Measurements from ENCODE around the gene HCN4. TPM values are rescaled to one million over a fixed set of nuclear protein-coding genes. Genes with fewer than 3 reads are reported as not detected.

HCN4 gene
- total RNA-seq, 2 donors from 2014 or later, result not detected

- TF ChIP-seq CTCF (IDR thresholded peaks at IDR 0.05), result no peak
- H3K27ac ChIP-seq, result no peak overlapping the region
- no peaks in the 10 kb centered on the region for H3K9me3 ChIP-seq
- no peak overlapping the region for H3K4me3 ChIP-seq
- no peaks in the 10 kb centered on the region for H3K4me1 ChIP-seq (ENCODE audit: control insufficient read depth in 1 of 2, low read depth in 2 of 2)
- no peaks in the 10 kb centered on the region for H3K27me3 ChIP-seq (replicated peaks; ENCODE audit: insufficient read depth)
- H3K36me3 ChIP-seq, result no peaks in the 10 kb centered on the region
- ATAC-seq (ENCODE audit: insufficient number of reproducible peaks, low FRiP score, low read depth) (no peak), DNase-seq (ENCODE audit: low spot score) (no peak)
Observed at GRCh38 chr15:73340502-73341192, 28.1 kb downstream of the HCN4 start.

DNA sequence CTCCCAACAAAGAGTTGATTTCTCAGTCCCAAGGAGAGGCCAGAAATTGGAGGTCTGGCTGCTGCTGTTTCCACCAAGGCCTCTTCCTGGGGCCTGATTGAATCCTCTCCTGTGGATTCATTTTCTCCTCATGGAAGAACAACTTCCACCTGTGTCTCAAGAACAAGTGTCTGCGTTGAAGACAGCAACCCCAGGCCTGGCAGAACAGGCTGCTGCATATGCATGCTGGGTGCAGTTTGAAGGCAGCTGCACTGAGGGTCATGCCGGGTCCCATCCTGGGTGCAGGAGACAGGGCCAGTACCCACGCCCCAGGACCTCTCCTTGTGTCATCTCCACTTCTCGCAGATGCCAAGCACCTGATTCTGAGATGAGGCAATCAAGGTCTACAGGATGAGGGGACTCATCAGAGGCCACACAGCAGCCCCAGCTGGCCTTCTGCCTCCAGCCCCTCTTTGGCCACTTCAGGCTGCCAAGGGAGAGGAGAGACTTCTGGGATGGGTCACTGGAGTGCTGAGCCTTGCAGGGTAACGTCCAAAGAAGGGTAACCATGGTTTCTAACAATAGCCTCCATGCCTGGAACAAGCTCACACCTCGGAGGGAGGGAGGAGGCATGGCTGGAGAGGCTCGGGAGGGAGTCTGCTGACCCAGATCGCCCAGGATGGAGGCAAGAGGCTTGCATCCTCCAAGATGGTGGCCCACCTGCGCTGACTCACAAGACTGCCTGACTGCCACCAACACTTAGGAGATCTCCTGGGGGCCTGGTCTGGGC, 30.0 kb downstream of the HCN4 start:
- no peak for ATAC-seq (ENCODE audit: insufficient number of reproducible peaks, low FRiP score, low read depth)
- no peak for DNase-seq (ENCODE audit: low spot score)
- no peak for TF ChIP-seq CTCF (IDR thresholded peaks at IDR 0.05)
- Histone ChIP-seq H3K9me3 (no peaks in the 10 kb centered on the region), H3K27me3 (replicated peaks; ENCODE audit: insufficient read depth) (no peaks in the 10 kb centered on the region), H3K4me1 (ENCODE audit: control insufficient read depth in 1 of 2, low read depth in 2 of 2) (no peaks in the 10 kb centered on the region), H3K36me3 (no peaks in the 10 kb centered on the region), H3K4me3 (no peak overlapping the region), H3K27ac (no peak overlapping the region)

GRCh38 chr15:73338058-73338457, 30.7 kb downstream of the HCN4 start:
- H3K9me3 ChIP-seq, result no peaks in the 10 kb centered on the region
- H3K4me1 ChIP-seq (ENCODE audit: control insufficient read depth in 1 of 2, low read depth in 2 of 2), result no peaks in the 10 kb centered on the region
- no peaks in the 10 kb centered on the region for H3K27me3 ChIP-seq (replicated peaks; ENCODE audit: insufficient read depth)
- no peak for DNase-seq (ENCODE audit: low spot score)
- no peaks in the 10 kb centered on the region for H3K36me3 ChIP-seq
- no peak for TF ChIP-seq CTCF (IDR thresholded peaks at IDR 0.05)
- H3K27ac ChIP-seq, result no peak overlapping the region
- H3K4me3 ChIP-seq, result no peak overlapping the region
- no peak for ATAC-seq (ENCODE audit: insufficient number of reproducible peaks, low FRiP score, low read depth)

DNA sequence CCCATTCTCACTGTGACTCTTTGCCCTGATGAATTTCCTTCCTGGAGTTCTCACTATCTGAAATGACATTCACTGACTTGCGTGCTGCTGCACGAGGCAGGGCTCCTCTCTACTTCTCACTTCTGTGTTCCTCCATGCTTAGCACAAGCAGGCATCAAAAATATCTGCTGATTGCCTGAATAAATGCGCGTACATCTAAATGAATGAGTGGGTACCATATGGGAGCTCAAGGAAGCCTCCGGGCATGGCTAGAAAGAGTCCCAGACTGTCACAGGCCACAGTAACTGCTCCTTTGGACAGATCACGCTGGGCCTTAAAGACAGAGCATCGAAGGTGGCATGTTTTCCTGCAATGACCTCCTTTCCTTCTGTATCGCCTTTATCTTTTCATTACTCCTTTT, 31.6 kb downstream of the HCN4 start:
- no peak for TF ChIP-seq CTCF (IDR thresholded peaks at IDR 0.05)

GRCh38 chr15:73336756-73337155, 32.0 kb downstream of the HCN4 start:
- Histone ChIP-seq H3K27ac (no peak overlapping the region), H3K4me3 (no peak overlapping the region), H3K4me1 (ENCODE audit: control insufficient read depth in 1 of 2, low read depth in 2 of 2) (no peaks in the 10 kb centered on the region), H3K9me3 (no peaks in the 10 kb centered on the region), H3K36me3 (no peaks in the 10 kb centered on the region), H3K27me3 (replicated peaks; ENCODE audit: insufficient read depth) (no peaks in the 10 kb centered on the region)
- DNase-seq (ENCODE audit: low spot score) (no peak), ATAC-seq (ENCODE audit: insufficient number of reproducible peaks, low FRiP score, low read depth) (no peak)
- TF ChIP-seq CTCF (IDR thresholded peaks at IDR 0.05), result no peak

More for the DNA sequence above, 31.6 kb downstream of the HCN4 start:
- H3K27ac ChIP-seq, result no peak overlapping the region
- ATAC-seq (ENCODE audit: insufficient number of reproducible peaks, low FRiP score, low read depth) (no peak), DNase-seq (ENCODE audit: low spot score) (no peak)
- no peak overlapping the region for H3K4me3 ChIP-seq
- H3K36me3 ChIP-seq, result no peaks in the 10 kb centered on the region
- H3K9me3 ChIP-seq, result no peaks in the 10 kb centered on the region
- H3K4me1 ChIP-seq (ENCODE audit: control insufficient read depth in 1 of 2, low read depth in 2 of 2), result no peaks in the 10 kb centered on the region
- H3K27me3 ChIP-seq (replicated peaks; ENCODE audit: insufficient read depth), result no peaks in the 10 kb centered on the region
